SH-SY5Y (cell line): Measurements from ENCODE around the gene TIE1.

Source experiments
- GATA2 ChIP-seq: IDR thresholded peaks from 2 replicates; pipeline ENCODE4 v1.6.1; 2011; ENCODE audit warnings: mild to moderate bottlenecking, low read depth, low read length
- GATA3 ChIP-seq: IDR thresholded peaks from 2 replicates; pipeline ENCODE4 v1.6.1; 2011; ENCODE audit warnings: low read depth, mild to moderate bottlenecking, low read length, moderate library complexity

TIE1 gene

DNA sequence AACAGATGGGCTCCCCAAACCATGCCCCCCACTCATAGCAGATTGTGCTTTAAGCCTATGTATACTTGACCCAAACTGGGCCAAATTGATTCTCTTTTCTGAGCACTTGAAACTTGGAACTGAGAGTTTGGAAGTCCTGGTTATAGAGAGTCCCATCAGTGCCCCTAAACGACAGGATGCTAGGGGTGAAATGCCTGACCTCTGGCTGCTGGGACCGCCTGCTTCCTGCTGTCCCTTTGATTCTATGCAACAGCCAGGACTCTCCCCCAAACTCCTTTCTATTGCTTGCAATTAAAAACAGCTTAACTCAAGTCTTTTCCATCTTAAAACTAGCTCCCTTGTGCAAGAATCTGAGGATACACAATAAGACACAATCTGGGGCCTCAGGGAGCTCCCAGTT lies 20.1 kb upstream of the TIE1 start:
- no peak for TF ChIP-seq GATA3
- no peak for TF ChIP-seq GATA2

DNA sequence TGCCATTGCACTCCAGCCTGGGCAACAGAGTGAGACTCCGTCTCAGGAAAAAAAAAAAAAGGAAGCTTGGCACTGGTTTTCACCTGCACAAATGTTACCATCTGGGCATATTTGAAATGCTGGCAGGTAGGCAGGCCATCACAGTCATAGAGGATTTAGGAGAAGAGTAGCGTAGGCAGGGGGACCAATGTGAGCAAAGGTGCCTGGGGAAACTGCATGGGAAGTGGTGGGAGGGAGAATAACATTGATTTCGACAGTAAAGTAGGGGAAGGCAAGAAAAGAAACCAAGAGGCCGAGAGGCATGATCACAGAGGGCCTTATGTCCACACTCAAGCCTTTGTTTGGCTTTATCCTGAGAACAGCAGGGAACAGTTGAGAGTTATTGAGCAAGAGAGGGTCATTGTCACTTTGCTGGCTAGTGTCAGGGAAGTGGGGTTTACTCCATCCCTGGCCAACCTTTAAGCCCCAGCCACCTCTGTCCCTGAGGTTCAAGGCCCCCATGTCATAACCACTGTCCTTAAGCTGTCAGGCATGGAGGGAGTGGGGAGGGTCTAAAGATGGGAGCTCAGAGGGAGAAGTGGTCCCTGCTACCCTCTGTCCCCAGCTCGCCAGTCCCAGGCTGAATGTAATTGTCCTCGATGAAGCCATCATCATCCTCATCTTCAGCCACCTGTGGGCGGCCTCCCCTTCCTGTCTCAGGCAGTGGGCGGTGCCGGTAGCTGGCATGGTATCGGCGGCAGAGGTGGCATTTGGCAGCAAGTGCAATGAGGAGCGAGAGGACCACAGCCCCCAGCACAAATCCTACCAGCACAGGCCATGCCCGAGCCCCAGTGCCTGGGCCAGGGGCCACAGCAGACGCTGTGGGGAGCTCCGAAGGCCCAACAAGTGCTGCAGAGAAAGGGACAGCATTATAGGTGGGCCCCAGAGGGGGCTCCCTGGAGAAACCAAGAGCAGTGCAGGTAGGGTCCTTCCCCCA lies 18.3 kb upstream of the TIE1 start:
- TF ChIP-seq GATA2 (no peak), GATA3 (no peak)

DNA sequence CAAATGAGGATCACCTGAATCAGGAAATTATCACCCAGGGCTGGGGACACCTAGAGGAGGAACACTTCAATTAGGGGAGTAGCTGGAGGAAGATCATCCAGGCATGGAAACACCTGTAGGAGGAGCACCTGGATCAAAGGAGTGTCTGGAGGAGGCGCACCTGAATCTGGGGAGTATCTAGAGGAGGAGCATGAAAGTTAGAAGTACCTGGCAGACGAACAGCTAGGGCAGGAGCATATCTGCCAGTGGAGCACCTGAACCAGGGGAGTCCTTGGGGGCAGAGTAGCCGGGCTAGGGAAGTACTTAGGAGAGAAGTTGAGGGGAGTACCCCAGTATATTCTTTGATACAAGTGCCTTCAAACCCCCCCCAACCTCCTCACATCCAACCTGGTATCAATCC lies 16.7 kb upstream of the TIE1 start:
- TF ChIP-seq GATA2, result no peak

DNA sequence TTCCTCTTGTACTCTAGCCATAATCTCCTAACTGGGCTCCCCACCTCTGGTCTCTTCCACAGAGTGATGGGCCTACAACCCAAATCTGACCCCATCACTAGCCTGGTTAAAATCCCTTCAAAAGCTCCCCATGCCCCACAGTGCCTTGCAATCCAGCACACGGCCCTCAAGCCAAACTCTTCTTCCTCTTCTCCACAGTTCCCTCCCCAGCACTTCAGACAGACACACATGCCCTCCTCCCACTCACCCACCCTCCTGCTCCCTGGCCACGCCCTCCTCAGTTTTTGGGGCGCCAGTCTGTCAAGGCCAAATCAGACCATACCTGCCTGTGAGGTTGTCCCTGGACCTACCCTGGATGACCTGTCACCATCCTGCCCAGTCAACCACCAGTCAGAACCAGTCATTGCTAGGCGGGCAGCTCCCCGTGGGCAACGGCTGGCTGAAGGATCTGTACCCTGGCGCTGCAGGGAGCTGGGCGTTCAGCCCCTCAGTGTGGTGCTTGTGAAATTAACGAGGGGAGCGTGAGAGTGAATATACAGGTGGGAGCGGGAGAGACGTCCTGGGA lies 16.2 kb upstream of the TIE1 start:
- TF ChIP-seq GATA2, result no peak
- TF ChIP-seq GATA3, result no peak

DNA sequence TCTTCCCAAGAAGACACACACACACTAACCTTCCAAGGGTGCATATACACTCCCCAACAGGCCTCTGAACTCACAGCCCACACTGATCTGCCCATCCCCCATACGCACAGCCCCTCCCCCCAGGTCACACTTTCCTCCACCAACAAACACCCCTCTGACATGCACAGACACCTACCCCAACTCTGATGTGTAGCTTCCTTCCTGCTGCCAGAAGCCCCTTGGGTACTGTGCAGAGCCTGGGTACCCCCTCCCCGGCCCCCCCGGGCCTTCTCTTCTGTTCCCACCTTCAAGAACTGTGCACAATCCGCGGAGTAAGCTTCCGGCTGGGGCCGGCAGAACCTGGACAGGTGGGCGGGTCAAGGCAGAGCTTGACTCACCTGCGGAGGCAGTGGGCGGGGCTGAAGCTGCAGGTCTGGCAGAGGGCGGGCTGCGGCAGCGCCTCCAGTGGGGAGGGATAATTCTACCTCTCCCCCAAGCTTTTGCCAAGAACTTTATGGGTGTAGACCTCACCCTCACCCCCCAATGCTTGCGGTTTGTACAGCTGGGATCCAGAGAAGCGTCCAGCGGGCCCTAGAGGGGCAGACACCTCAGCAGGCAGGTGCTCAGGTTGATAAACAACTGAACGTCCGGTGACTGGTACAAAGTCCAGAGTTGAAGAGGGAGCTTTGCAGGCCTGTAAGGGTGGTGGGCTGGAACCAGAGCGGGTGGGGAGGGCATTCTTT lies 15.4 kb upstream of the TIE1 start, which contains the start of gene C1orf210:
TSS of gene C1orf210 (minus strand) at position 313 of the 722 bp plus-strand sequence. CDS start 2,311 bp downstream, outside the sequence.
- TF ChIP-seq GATA2, result no peak
- no peak for TF ChIP-seq GATA3

DNA sequence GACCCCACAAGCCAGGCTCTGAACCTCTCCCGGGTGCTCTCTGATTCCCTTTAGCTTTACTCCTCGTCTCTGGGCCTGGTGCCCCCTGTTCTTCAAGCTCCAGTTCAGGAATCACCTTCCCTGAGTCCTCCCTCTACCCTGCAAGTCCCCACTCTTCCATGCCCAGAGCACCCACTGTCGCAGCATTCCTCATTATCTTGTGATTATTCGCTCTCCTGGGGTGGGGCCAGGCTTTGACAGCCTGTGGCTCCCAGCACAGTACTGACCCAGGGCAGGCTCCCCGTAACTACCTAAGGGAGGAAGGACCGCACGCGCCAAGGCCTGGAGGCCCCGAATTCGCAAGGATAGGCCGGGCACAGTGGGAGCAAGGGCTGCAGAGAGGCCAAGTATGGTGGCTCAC lies 14.7 kb upstream of the TIE1 start:
- no peak for TF ChIP-seq GATA3
- TF ChIP-seq GATA2, result no peak

DNA sequence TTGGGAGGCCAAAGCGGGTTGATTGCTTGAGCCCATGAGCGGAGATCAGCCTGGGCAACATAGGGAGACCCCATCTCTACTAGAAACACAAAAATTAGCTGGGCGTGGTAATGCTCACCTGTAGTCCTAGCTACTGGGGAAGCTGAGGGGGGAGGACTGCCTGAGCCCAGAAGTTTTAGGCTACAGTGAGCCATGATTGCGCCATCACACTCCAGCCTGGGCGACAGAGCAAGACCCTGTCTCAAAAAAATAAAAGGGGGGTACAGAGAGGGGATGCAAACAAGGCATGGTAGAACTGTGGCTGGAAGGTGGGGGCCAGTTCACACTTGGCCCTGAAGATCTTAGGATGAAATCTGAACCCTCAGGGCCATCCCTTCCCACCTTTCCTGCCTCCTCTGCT lies 14.2 kb upstream of the TIE1 start:
- TF ChIP-seq GATA3 (no peak), GATA2 (no peak)

DNA sequence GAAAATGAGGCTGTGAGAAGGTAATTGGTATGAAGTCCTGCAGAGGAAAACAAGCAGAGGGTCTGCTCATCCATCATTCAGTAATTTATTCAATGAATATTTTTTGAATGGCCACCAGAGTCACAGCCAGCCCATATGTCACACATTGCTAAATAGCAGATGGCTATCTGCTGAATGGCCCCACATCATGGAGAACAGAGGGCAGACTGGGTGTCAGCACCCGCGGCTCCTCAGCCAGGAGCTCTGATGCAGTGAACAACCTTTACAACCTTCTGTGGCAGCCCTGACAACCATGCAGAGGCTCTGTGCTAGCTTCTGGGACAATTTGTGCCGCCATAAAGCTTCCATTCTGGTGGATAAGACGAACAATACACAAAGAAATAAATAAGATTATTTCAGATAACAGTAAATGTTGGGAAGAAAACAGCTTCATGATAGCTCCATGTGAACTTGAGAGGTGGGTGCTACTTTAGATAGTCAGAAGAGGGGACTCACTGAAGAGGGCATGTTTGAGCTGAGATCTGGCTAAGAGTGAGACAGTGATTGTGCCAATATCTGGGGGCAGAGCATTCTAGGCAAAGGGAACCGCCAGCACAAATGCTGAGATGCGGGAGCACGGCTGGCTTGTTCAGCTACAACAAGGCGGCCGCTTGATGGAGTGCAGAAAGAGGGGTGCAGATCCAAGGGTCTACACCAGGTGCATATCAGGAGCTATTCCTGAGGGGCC lies 12.6 kb upstream of the TIE1 start:
- TF ChIP-seq GATA3, result no peak
- peak; percentile 17; the same call in 1 of the 2 replicates for TF ChIP-seq GATA2

DNA sequence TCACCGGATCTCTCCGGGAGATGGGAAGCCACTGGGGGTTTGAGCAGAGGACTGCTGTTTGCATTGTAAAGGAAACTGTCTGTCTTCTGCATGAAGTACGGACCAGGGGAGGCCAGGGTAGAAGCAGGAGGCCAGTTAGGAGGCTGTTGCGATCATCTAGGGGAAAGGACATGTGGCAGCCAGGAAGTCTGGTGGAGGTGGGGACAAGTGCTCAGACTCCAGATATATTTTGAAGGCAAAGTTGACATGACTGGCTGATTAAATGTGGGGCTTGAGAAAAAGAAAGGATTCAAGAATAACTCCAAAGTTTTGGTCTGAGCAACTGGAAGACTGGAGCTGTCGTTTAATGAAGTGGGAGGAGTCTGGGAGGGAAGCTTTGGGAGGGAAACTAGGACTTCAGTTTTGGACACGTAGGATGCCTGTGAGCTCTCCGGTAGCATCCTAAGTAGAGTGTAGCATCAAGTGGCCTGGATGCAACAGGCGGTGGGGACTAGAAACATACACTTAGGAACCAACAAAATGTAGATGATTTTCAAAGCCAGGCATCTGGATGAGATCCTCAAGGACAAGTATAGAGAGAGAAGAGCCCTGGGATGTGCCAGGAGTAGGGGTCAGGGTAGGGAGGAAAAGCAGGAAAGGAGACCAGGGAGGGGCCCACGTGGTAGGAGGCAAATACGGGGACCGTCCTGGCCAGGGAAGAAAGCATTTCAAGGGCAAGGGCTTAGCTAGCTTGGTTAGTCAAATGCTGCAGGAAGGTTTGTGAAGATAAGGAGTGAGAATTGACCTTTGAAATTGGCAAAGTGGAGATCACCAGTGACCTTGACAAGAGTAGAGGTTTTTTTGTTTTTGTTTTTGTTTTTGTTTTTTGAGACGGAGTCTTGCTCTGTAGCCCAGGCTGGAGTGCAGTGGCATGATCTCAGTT lies 11.7 kb upstream of the TIE1 start:
- TF ChIP-seq GATA2 (no peak), GATA3 (no peak)

DNA sequence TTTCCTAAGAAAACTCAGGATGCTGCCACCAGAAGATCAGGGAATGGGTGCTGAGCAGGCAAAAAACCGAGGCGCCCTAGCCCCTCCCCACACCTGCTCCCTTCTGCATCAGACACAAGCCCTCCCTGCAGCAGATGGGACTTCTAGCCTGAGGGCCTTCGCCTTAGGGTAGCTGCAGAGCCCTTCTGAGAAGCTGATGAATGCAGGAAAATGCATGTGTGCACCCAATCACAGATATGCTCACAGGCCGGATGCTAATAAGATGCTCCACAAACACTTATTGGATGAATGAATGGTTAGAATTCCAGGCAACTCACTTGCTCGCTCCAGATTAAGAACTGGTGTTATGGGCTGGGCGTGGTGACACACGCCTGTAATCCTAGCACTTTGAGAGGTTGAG lies 8.6 kb upstream of the TIE1 start:
- no peak for TF ChIP-seq GATA2
- no peak for TF ChIP-seq GATA3

DNA sequence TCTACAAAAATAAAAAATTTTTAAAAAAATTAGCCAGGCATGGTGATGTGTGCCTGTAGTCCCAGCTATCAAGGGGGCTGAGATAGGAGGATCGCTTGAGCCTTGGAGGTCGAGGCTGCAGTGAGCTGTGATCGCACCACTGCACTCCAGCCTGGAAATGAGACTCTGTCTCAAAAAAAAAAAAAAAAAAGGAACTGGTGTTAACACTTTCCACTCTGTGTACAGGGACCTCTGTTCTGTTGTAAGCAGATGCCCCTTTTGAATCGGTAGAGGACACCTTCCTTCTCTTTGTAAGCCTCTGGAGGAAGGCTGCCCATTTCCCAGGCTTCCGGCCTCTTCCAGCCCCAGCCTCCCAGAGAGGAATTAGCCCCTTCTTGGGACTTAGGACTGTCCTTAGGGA lies 8.1 kb upstream of the TIE1 start:
- TF ChIP-seq GATA3, result no peak
- no peak for TF ChIP-seq GATA2

DNA sequence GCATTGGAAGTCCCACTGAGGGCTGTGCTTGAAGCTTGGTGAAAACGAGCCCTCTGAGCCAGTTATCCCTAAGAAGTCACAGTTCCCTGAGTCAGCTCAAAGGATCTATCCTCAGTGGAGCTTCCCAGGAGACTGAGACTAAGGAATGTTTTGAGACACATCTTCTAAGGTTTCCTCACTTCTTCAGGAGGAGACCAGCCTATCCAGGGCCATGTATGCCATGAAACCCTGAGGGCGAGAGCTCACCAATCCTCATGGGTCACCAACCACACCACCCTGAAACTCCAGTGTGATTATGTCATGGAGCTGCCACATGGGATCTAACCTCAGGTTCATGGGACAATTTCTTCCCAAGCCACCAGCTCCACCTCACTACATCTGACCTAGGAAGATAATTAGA lies 7.6 kb upstream of the TIE1 start:
- TF ChIP-seq GATA2, result no peak
- TF ChIP-seq GATA3, result no peak

DNA sequence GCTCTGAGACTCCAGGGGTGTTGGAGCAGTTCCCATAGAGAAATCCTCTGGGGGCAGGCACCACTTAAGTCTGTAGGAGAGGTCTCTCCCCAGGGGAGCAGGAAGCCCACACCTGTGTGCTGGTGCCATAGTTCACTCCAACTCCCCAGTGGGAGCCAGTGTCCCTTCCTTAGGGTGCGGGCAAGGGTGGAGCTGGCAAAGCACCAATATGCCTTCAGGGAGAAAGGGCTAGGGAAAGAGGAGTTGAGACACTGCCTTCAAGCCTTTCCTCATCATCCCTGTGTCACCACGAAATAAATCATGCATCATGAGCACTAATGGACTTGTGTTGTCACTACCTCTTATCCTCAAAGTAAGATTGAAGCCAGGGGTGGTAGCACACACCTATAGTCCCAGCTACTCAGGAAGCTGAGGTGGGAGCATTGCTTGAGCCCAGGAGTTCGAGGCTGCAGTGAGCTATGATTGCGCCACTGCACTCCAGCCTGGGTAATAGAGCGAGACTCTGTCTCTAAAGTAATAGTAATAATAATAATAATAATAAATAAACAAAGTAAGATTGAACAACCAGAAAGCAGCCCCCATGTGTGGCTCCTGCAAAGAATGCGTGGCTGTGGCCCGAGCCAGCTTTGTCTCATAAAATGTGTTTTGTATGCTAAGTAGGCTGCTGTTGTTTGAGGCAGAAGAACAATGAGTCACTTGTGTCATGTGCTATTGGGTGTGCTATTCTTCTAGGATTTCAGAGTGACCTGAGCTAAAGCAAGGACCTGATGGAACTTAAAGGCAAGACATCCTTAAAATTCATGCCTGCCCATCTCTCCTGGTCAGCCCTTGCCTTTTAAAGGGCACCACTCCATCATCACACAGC lies 6.7 kb upstream of the TIE1 start:
- TF ChIP-seq GATA3 (no peak), GATA2 (no peak)
